GM21526 (cell line): ENCODE data around the gene CFAP46.
"Not testable (repeated sequence)": the region's sequence is repeated elsewhere in the genome, so short reads cannot be mapped to it uniquely, and the experiment has no call there.

Source experiments
- ATAC-seq: cut with Tn5 transposase; IDR thresholded peaks from one replicate; pipeline ENCODE4 v1.9.1; 2021; ENCODE audit warnings: moderate library complexity; ENCODE audit not compliant: unreplicated experiment, low FRiP score

CFAP46 gene

GRCh38 chr10:132931258-132932250 lies 10.8 kb downstream of the CFAP46 start:
- not testable (repeated sequence) for ATAC-seq

DNA sequence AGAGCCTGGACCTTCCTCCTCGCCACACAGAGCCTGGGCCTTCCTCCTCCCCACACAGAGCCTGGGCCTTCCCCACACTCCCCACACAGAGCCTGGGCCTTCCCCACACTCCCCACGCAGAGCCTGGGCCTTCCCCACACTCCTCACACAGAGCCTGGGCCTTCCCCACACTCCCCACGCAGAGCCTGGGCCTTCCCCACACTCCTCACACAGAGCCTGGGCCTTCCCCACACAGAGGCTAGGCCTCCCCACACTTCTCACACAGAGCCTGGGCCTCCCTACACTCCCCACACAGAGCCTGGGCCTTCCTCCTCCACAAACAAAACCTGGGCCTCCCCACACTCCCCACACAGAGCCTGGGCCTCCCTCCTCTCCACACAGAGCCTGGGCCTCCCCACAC lies 11.7 kb downstream of the CFAP46 start:
- ATAC-seq = not testable (repeated sequence)

- no peak for ATAC-seq
These were observed 12.3 kb downstream of the CFAP46 start for GRCh38 chr10:132929953-132930548.

- ATAC-seq = no peak
These were observed 12.9 kb downstream of the CFAP46 start for GRCh38 chr10:132929480-132929879.

DNA sequence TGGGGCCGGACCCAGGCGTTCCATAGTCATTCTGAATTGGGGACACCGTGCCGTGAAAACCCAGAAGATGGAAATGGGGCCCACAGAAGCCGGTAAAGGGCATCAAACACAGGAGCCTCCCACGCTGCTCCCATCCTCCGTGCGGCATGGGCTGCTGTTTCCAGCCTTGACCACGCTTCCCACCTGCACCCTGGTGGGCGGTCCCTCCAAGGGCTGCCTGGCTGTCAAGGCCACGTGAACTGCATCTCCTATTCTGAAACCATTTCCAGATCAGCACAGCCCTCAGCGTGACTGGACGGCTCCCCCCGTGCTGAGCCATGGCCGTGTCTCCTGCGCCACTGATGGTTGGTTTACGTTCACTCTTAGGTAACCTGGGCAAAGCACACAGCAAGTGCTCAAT lies 14.1 kb downstream of the CFAP46 start:
- ATAC-seq = no peak

DNA sequence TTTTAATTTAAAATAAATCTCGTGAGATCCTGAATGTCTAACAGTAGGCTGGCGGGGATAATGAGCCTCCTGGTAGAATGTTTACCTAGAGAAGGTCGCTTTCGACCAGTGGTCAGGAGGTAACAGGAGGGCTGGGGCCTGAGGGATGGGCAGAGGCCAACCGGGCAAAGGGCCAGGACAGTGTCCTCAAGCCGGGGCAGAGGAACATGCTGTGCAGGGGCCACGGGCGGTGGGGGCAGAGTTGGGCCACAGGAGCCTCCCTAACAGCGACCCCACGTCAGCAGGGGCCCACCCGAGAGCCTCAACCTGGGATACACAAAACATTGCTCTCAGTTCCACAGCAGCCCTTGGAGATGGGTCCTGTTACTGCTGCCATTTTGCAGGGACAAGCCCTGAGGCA lies 14.5 kb downstream of the CFAP46 start:
- ATAC-seq = no peak

GRCh38 chr10:132926777-132927650 lies 15.4 kb downstream of the CFAP46 start:
- ATAC-seq = no peak

DNA sequence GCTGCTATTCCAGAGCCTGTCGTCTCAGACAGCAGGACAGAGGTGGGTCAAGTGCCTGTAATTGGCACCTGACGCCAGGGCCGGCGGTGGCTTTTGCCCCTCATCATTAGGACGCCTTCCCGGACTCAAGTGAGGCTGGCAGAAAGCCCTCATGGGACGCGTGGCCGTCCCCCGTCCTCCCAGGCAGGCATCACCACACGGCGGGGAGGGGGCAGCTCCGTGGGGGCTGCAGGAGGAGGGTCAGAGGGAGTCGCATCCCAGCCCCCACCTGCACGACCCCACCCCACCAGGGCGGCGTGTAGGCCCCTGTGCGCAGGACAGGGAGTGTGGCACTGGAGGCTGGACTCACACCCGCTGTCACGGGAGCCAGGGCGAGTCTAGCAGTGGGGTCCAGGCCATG lies 16.3 kb downstream of the CFAP46 start:
- no peak for ATAC-seq

DNA sequence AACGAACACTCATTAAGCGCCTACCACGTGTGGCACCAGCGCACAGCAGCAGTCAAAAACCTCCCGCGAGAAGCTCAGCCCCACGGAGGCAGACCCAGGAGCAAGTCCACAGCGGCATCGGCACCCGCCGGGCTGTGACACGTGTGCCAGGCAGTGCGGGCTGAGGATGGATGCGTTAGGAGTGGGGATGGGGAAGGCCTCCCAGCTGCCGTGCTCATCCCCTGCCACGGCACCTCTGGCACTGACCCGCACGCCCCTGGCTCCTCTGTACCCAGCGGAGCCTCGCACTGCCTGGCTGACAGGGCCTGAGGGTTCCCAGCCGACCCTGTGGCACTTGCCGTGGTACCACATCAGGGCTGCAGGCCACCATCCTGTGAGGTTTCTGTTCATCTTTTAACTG lies 16.8 kb downstream of the CFAP46 start:
- ATAC-seq = no peak

GRCh38 chr10:132925071-132925561 lies 17.3 kb downstream of the CFAP46 start:
- no peak for ATAC-seq

GRCh38 chr10:132924046-132924952 lies 18.1 kb downstream of the CFAP46 start:
- ATAC-seq = no peak

DNA sequence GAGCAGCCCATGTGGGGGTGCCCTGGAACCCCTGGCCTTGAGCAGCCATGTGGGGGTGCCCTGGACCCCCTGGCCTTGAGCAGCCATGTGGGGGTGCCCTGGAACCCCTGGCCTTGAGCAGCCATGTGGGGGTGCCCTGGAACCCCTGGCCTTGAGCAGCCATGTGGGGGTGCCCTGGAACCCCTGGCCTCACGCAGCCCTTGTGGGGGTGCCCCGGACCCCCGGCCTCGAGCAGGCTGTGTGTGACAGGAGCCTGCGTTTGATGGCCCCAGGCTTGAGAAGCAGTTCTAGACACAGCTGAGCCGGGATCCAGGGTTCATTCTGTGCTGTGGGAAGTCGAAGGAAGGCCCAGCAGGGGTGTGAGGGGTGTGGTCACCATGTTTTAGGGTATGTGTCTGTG lies 19.0 kb downstream of the CFAP46 start:
- ATAC-seq = not testable (repeated sequence)

DNA sequence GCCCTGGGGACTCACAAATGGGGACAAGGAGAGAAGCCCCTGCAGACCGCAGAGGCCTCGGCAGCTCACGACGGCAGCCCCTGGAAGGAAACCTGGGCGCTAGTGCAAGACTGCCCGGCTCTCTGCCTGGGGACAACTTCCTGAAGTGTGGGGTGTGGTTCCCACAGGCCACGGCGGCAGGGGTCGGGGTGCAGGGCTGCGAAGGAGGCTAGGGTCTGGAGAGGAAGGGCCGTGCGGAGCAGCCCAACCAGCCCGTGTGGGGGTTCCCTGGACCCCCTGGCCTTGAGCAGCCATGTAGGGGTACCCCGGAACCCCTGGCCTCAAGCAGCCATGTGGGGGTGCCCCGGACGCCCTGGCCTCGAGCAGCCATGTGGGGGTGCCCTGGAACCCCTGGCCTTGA lies 19.5 kb downstream of the CFAP46 start:
- ATAC-seq = no peak

DNA sequence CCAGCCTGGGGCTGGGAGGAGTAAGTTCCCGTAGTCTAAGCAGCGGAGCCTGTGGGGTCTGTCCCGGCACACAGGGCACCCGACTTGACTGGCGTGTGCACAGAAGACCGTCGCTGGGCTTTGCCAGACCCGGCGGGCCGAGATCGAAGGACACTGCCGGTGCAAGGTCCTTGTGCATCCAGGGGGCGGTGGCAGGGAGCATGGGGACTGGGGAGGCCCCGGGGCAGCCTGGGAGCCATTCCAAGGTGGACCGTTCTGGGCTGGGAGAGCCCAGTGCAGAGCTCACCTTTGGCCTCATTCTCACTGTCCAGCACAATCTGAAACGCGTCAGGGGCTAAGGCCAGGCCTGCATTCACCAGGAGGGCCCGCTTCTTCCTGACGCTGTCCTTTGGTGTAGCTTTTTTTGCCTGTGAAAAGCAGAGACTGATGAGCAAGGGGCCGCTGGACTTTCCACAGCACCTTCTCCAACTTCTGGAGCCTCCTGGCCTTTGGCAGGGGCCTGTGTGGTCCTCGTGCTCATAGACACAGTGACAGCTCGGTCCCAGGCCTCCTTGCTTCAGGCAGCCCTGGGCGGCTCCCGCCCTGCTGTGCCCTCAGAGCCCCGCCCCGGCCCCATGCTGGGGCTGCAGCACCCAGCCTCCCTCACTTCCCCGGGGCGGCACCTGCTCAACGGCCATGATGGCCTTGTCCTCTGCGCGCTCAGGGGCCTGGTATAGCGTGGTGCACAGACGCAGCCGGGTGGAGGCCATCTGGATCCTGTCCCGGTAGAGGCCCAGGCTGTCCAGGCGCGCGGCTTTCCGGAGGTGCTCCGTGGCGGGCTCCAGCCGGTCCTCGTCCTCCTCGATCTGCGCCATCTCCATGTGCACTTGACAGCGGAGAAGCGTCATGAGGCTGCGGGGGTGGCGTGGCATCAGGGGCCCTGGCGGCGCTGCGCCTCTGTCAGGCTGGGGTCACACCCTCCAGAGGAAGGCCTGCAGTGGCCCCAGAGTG lies 20.3 kb downstream of the CFAP46 start:
- no peak for ATAC-seq

GRCh38 chr10:132921086-132921485 lies 21.3 kb downstream of the CFAP46 start:
- ATAC-seq = no peak

DNA sequence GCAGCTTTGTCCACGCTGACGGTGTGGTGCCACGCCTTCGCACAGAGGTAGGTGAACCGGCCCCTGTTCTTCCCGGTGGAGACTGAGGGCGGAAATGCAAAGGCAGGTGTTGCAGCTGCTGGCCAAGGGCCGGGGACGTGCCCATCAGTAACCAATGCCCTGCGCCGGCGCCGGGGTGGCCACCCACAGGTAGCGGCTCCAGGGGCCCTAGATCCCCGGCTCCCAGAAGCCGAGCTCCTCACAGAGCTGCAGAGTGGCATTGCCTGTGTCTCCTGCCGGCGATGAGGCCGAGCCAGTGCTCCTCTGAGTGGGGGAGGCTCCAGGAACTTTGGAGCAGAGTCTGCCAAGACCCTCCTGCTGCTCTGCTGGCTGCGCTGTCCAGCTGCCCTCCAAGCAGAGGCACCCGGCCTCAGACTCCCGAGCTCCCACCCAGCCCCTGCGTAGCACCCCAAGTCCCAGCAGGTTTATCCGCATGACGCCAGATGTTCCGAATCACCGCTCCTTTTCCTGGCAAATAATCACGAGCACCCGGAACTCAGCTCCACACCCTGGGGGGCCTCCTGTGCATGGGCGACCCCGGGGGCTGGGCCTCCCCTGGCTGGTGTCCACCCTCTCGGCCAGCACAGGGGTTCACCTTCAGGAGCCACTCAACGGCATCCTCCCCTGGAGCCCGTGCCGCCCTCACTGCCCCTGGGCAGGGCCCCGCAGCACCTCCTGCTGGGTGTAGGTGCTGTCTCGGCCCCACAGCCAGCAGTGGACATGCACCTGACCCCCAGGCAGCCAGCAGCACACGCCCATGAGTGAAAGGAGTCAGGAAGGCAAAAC lies 22.1 kb downstream of the CFAP46 start:
- no peak for ATAC-seq

- no peak for ATAC-seq
These were observed 22.8 kb downstream of the CFAP46 start for GRCh38 chr10:132919374-132920100.
